Sciatic nerve (tissue), 2 donors: ENCODE data around the gene CEP112. TPM values are rescaled to one million over a fixed set of nuclear protein-coding genes. Genes with fewer than 3 reads are reported as not detected.
A peak's percentile ranks its signal among the peaks of the same experiment; 100 is the strongest.
"Not testable (repeated sequence)": the region's sequence is repeated elsewhere in the genome, so short reads cannot be mapped to it uniquely, and the experiment has no call there.

Experiments
- ATAC-seq: fragments of 200-7000 bp; cut with Tn5 transposase; one replicate; pipeline ENCODE4 v1.9.1; 2020; ENCODE audit warnings: mild to moderate bottlenecking, moderate library complexity
- DNase-seq: peaks from one replicate; pipeline ENCODE4 v3.0.0-alpha.2; 2020; ENCODE audit warnings: low spot score
- intact Hi-C: fragments of 100-400 bp; cut with DNase I; formaldehyde crosslinking; loops from one replicate; pipeline ENCODE4 v1.14.2; 2022
- total RNA-seq: library from RNA; stranded (reverse); fragmentation: NEBNext Ultra II Directional; extraction: Animal tissue kit (Norgen Biotek cat#: 25700); gene quantifications from one replicate; pipeline ENCODE4 v1.2.1, GENCODE V29; 2021
- donor health status: DM: no; HTN: no; CAD: no.
- donor health status: DM: no; HTN: no; CAD: no.

Gene CEP112
- total RNA-seq, 1 donor from 2014 or later, result 64.9 TPM

DNA sequence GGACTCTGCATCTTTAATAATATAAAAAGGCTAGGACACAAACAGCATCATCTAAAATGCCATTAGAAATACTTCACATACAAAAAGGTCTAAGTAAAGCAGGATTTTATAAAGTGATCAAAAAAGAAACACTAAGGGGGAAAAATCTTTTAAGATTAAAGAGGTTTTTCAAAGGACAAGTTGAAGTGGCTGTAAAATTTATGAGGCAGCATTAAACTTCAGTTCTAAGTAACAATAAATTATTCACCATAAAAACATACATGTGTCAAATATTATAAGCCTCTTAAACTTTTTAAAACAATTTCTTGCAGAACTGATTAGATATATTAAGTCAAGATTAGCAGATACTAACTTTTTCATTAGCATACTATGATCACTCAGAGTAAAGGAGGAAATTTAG, 20.8 kb downstream of the CEP112 start:
- intact Hi-C loops, result no loop called here
- ATAC-seq (no peak), DNase-seq (no peak)

DNA sequence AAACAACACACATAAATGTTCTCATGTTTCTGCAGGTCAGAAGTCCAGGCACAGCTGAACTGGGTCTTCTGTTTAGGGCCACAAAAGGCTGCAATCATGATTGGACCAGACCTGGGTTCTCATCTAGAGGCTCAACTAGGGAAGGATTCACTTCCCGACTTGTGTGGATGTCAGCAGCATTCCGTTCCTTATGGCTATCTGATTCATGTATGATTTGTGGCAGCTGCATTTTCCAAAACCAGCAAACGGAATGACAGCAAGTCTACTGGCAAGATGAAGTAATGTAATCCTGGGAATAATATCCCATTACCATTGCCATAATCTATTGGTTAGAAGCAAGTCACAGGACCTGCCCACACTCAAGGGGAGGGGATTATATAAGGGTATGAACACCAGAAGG, 22.1 kb downstream of the CEP112 start:
- no peak for ATAC-seq
- intact Hi-C loops, result loop anchor here (5.0 kb wide), 1 partner anchor 878 kb away; no protein-coding TSS in a partner anchor

DNA sequence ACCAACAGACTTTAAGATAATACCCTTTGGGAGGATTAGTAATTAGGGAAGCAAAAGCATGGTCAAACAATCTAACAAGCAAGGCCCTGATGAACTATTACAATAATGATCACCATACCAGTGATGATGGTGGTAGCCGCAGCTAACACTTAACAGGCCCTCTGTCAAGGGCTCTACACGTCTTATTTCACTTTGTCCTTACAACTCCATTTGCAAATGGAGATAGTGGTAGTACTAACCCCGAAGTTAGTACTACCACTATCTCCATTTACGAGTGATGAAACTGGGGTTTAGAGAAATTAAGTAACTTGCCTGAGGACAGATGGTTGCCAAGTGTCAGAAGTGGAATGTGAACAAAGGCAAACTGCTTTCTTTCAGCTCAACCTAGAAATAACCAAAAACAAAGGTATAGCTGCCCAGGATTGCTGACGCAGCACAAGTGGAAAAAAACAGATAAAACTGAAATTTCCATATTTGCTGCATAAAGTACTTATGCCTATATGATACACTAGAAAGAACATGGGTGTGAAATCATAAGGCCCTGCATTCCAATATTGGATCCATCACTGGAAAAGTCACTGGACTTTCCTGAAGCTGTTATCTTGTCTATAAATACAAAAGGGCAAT, 24.6 kb downstream of the CEP112 start:
- intact Hi-C loops, result loop anchor here (5.0 kb wide), 1 partner anchor 875 kb away; no protein-coding TSS in a partner anchor
- DNase-seq (no peak), ATAC-seq (no peak)

More for the DNA sequence above, 22.1 kb downstream of the CEP112 start:
- DNase-seq, result no peak

DNA sequence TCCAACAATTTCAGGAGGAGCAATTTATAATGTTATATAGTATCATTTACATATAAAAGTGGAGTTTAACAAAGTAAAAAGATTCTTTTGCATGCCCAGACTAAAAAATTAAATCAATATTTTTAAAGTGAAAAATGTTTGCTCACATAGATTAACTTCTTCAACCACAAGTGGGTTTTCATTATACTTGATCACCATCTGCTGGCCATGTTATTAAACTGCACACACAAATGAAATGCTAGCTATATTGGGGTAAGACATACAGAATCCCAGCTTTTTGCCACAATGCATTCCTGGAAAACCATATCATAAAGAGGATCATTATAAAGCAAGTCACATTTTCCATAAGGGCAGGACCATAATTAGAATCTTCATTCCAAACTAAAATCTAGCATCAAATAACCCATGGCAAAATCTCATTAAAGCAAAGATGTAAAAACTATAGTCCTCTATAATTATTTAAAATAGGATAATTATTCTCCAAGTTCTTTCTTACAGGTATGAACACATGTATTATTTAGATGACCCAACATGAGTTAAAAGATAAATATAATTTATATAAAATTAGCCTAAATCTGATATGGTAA, 26.3 kb downstream of the CEP112 start:
- no peak for DNase-seq
- intact Hi-C loops, result loop anchor here (5.0 kb wide), 1 partner anchor 873 kb away; no protein-coding TSS in a partner anchor
- ATAC-seq, result no peak

DNA sequence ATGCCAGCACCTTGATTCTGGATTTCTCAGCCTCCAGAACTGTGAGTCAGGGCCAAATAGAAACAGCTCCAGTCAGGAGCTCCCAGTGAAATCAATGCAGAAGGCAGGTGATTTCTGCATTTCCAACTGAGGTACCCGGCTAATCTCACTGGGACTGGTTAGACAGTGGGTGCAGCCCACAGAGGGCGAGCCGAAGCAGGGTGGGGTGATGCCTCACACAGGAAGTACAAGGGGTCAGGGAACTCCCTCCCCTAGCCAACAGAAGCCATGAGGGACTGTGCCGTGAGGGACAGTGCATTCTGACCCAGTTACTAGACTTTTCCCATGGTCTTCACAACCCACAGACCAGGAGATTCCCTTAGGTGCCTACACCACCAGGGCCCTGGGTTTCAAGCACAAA, 36.9 kb downstream of the CEP112 start:
- intact Hi-C loops, DNase-seq, ATAC-seq: not testable (repeated sequence)

DNA sequence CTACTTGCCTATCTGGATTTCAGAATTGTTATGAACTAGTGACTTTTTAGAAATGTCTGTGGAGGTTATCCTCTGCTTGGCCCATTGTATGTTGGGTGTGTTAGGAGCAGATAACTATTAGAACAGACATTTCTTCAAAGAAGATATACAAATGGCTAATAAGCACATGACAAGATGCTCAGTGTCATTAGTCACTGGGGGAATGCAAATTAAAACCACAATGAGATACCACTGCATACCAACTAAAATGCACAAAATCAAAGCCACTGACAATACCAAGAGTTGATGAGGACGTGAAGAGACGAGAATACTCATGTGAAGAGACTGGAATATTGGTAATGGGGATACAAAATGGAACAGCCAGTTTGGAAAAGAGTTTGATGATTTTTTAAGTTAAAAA, 39.2 kb downstream of the CEP112 start:
- ATAC-seq, result no peak
- DNase-seq, result no peak
- intact Hi-C loops, result loop anchor here (5.0 kb wide), 1 partner anchor 910 kb away; no protein-coding TSS in a partner anchor

DNA sequence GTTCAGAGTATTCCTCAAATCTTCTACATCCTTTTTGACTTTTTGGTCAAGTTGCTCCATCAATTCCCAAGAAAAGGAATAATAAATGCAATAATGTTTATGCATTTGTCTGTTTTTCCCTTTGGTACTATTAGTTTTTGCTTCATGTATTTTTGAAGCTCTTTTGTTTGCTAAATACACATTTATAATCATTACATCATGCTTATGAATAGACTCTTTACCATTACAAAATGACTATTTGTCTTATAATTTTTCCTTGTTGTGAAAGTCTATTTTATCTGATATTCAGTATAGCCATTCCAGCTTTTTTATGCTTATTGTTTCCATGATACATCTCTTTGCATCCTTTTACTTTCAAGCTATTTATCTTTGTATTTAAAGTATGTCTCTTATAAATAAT, 41.2 kb downstream of the CEP112 start:
- DNase-seq (no peak), ATAC-seq (no peak)
- intact Hi-C loops, result loop anchor here (5.0 kb wide), 1 partner anchor 908 kb away; no protein-coding TSS in a partner anchor

DNA sequence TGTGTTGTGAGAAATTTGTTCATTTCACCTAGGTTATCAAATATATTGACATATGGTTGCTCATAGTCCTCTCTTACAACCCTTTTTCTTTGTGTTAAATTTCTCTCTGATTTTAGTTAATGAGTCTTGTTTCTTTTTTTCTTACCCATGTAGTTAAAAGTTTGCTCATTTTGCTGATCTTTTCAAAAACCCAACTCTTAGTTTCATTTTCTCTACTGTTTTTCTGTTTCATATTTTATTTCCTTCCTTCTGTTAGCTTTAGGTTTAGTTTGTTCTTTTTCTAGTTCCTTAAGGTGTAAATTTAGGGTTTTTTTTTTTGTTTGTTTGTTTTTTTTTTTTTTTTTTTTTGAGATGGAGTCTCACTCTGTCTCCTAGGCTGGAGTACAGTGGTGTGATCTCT, 42.4 kb downstream of the CEP112 start:
- intact Hi-C loops, result no loop called here
- ATAC-seq, result no peak

DNA sequence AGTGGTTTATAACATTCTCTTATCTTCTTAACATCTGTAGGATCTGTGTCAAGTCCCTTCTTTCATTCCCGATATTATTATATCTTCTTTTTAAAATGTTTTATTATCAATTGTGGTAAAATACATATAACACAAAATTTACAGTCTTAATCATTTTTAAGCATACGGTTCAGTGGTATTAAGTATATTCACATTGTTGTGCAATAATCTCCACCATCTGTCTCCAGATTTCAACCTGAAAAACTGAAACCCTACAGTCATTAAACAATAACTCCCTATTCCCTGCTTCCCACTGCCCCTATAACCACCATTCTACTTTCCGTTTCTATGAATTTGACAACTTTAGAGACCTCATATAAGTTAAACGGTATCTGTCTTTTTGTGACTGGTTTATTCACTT, 45.5 kb downstream of the CEP112 start:
- ATAC-seq (no peak), DNase-seq (no peak)
- intact Hi-C loops, result no loop called here

More for the DNA sequence above, 42.4 kb downstream of the CEP112 start:
- DNase-seq, result no peak

DNA sequence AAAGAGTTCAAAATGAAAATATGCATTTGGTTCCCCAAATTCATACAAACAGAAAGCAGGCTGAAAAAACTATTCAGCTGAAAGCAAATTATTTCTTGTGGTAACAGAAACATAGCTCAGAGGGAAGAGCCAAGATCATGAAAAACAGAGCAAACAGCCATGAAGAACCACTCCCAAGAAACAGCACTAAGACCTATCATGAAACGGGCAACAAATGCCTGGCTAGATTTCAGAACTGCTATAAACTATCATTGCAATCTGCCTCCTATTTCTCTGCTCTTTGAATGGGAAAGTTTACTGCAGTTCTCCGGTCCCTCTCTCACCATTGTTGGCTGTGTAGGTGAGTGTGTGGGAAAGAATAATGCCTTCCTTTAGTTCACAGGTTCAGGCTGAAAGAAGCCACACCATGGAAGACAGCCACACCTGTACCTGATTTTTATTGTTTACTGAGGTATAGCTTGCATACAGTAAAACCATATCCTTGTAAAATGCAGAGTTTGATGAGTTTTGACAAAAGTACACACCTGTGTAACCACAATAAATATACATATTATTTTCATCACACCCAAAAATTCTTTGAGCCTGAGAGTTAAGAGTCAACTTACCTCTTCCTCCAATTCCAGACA, 48.2 kb downstream of the CEP112 start:
- no peak for ATAC-seq
- intact Hi-C loops, result no loop called here

DNA sequence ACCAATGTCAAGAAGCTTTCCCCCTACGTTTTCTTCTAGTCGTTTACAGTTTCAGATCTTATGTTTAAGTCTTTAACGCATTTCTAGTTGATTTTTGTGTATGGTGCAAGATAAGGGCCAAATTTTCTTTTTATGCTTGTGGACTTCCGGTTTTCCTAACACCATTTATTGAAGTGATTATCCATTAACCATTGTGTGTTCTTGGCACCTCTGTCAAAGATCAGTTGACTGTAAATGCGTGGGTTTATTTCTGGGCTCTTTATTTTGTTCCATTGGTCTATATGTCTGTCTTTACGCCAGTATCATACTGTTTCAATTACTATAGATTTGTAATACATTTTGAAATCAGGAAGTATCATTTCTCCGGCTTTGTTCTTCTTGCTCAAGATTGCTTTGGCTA, 49.5 kb downstream of the CEP112 start:
- ATAC-seq (no peak), DNase-seq (no peak)
- intact Hi-C loops, result no loop called here

More for the DNA sequence above, 48.2 kb downstream of the CEP112 start:
- no peak for DNase-seq

DNA sequence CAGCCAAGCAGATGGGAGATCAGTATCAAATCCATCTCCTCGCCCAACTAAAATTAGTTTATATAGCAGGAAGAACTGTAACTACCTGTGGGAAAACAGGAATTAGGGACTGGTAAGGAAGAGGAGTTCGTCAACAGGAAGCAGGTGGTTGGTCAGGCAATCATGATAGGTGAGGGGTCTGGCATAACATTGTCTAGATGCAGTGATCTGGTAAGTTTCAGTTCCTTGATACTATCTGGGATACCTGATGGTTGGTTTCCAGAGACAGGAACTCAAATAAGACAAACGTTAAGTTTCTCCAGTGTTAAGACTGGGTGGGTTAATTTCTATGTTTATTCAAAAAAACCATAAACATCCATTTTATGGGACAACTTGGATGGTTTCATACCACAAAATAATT, 53.8 kb downstream of the CEP112 start:
- intact Hi-C loops, result no loop called here
- ATAC-seq (no peak), DNase-seq (no peak)

DNA sequence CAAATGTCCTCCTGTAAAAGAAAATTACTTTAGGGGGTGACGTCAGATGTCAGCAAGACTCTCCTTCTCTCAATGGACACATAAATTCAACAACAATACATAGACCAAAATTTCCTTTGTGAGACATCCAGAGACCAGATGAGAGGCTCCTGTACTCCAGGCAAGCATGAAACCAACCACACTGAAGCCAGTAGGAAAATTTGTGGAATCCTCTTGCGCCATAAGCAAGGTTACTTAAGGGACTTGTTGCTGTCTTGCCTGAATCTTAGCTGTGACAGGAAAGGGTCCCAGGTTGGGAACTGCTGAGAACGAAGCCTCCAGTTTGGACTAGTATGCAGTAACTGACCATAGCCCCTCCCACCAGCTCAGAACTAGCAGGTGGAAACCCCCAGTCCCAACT, 56.0 kb downstream of the CEP112 start:
- DNase-seq (no peak), ATAC-seq (peak; percentile 46)
- intact Hi-C loops, result no loop called here

DNA sequence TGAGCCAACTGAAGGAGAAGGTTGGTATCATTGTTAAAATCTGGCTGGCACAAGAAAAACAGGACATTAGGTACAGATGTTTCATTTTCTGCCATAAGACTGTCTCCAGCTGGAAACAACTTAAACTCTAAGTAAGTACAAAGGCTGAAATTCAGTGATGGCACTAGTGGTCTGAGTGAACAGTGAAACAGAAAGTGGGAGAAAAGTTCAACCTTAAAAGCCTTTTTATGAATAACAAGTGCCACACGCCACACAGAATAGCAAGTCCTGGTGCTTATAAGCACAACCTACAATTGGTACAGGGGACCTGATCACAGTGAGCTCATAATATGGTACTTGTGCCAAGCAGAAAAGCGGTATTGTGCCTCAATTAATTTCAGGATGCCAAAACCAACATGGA, 56.7 kb downstream of the CEP112 start:
- no peak for DNase-seq
- no peak for ATAC-seq
- intact Hi-C loops, result no loop called here

DNA sequence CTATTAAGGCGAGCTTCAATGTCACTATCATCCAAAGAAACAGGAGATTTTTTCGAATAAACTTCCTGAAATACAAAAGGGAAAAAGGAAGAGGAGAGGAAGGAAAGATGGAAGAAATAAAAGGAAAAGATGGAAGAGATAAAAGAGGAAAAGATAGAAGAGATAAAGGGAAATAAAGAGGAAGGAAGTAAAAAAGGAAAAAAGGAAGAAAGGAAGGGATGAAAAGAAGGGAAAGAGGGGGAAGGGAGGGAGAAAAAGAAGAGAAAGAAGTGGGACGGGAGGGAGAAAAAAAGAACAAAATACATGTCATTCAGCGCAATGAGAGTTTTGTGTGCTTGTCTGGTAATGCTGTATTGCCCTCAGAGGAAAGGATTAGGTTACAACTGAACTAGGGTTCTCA, 62.2 kb downstream of the CEP112 start:
- ATAC-seq (no peak), DNase-seq (no peak)
- intact Hi-C loops, result no loop called here

DNA sequence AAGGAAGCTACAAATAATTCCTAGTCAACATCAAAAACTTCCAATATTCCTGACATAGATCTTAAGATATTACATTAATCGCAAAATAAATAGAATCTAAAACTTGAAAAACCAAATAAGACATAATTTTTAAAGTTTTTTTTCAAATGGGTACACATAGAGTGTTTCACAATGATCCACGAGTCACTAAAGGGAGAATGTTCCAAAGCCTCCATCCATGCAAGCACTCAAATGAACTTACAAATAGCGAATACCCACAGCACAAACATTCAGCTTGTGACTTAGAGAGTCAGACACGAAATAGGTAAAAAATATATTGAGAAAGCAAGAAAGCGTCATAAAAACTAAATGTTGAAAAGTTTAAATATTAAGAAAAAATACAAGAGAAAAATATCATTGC, 65.7 kb downstream of the CEP112 start:
- intact Hi-C loops, result no loop called here
- ATAC-seq, result no peak

DNA sequence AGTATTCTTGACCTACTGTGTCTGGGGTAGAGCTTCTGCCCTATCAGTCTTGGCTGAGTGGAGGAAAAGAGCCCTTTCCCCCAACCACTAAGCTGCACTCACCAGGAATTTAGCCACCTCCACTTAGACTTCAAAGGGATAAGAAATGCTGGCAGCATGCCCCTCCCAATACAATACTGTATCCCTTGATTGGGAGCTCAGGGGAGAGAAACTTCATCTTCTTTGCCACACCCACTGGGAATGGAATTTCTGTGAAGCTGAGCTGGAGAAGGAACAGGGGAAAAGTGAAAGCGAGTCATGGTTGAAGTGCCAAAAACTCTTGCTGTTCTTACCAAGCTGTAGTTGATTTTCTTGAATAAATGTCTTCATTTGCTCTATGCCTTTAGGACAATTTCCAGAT, 68.8 kb downstream of the CEP112 start:
- ATAC-seq (no peak), DNase-seq (no peak)
- intact Hi-C loops, result no loop called here

More for the DNA sequence above, 65.7 kb downstream of the CEP112 start:
- DNase-seq, result no peak

DNA sequence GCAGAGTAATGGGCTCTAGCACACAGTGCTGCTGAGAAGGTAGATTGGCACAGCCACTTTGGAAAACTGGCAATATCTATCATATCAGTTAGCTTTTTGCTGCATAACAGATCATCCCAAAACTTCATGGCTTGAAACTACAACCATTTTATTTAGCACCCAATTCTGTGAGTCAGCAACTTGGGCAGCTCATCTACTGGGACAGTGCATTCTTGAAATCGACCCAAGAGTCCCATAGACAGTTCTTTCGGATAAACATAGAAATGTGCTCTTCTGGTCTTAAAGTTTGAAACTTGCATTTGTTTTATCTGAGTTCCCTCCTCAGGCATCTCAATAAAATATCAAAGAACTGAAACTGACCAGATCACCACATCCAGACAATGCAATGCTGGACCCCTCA, 76.7 kb downstream of the CEP112 start:
- DNase-seq (no peak), ATAC-seq (no peak)
- intact Hi-C loops, result no loop called here

DNA sequence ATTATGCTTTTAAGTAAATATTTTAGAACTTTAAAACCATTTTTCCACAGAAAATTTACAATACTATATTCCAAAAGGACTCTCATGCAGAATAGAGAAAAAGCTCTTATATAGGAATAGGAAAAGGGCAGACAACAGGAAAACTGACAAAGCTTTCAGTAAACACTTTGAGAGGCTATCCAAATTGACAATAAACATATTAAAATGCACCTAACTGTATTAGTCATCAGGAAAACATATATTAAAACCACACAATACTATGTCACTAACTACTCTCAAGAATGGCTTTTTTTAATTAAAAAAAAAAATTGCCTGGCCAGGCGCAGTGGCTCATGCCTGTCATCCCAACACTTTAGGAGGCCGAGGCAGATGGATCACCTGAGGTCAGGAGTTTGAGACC, 77.3 kb downstream of the CEP112 start:
- intact Hi-C loops, result no loop called here
- ATAC-seq, result no peak
- no peak for DNase-seq

DNA sequence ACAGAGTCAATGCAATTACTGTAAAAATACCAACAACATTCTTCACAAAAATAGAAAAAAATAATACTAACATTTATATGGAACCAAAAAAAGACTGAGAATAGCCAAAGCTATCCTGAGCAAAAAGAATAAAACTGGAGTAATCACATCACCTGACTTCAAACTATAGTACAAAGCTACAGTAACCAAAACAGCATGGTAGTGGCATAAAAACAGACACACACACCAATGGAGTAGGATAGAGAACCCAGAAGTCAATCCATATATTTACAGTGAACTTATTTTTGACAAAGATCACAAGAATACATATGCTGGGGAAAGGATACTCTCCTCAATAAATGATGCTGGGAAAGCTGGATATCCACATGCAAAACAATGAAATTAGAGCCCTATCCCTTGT, 84.2 kb downstream of the CEP112 start:
- DNase-seq (no peak), ATAC-seq (no peak)
- intact Hi-C loops, result no loop called here
